Astrocyte (in vitro differentiated cells and primary cell): Measurements from ENCODE around the gene TSPAN15. TPM values are rescaled to one million over a fixed set of nuclear protein-coding genes. Genes with fewer than 3 reads are reported as not detected.

ENCODE experiments used
- DNase-seq: peaks from one replicate; pipeline ENCODE4 v3.0.0-alpha.2; 2010; ENCODE audit warnings: low read depth
- FAIRE-seq: peaks from 2 replicates; lab custom pipeline; 2011; peaks lifted over from hg19 to GRCh38; lab: Jason Lieb, UNC
- H2AFZ ChIP-seq: 2 replicates; pipeline ENCODE4 v1.6.0; 2012; ENCODE audit warnings: low read depth, low read length, inconsistent platforms
- H3K27ac ChIP-seq: 2 replicates; pipeline ENCODE4 v1.5.1; 2011; ENCODE audit warnings: low read depth, low read length, inconsistent platforms
- H3K27me3 ChIP-seq: 2 replicates; pipeline ENCODE4 v1.6.0; 2011; ENCODE audit warnings: low read length, inconsistent platforms; ENCODE audit not compliant: insufficient read depth
- H3K36me3 ChIP-seq: 2 replicates; pipeline ENCODE4 v1.5.1; 2011; ENCODE audit warnings: low read length, inconsistent platforms; ENCODE audit not compliant: insufficient read depth
- H3K4me1 ChIP-seq: 2 replicates; pipeline ENCODE4 v1.5.1; 2011; ENCODE audit warnings: low read length, inconsistent platforms; ENCODE audit not compliant: insufficient read depth
- H3K4me2 ChIP-seq: 2 replicates; pipeline ENCODE4 v1.6.0; 2012; ENCODE audit warnings: low read length, inconsistent platforms
- H3K4me3 ChIP-seq: 2 replicates; pipeline ENCODE4 v1.5.1; 2011; ENCODE audit warnings: low read depth, mild to moderate bottlenecking, low read length, inconsistent platforms; ENCODE audit not compliant: insufficient read depth
- H3K79me2 ChIP-seq: 2 replicates; pipeline ENCODE4 v1.6.0; 2012; ENCODE audit warnings: mild to moderate bottlenecking, low read length, inconsistent platforms; ENCODE audit not compliant: insufficient read depth
- H3K9ac ChIP-seq: 2 replicates; pipeline ENCODE4 v1.6.0; 2012; ENCODE audit warnings: mild to moderate bottlenecking, low read length, inconsistent platforms
- H3K9me3 ChIP-seq: 2 replicates; pipeline ENCODE4 v1.5.1; 2012; ENCODE audit warnings: low read depth, mild to moderate bottlenecking, low read length, inconsistent platforms; ENCODE audit not compliant: insufficient read depth
- H4K20me1 ChIP-seq: 2 replicates; pipeline ENCODE4 v1.6.0; 2012; ENCODE audit warnings: low read length, inconsistent platforms; ENCODE audit not compliant: insufficient read depth
- H3K27ac Mint-ChIP-seq: one replicate; pipeline ENCODE4 v1.8.0; 2021; ENCODE audit warnings: mild to moderate bottlenecking, mixed read lengths; ENCODE audit not compliant: unreplicated experiment
- H3K27me3 Mint-ChIP-seq: one replicate; pipeline ENCODE4 v1.8.0; 2021; ENCODE audit warnings: low read depth, mixed read lengths; ENCODE audit not compliant: unreplicated experiment
- H3K36me3 Mint-ChIP-seq: one replicate; pipeline ENCODE4 v1.8.0; 2021; ENCODE audit warnings: low read depth, mixed read lengths; ENCODE audit not compliant: unreplicated experiment
- H3K4me1 Mint-ChIP-seq: one replicate; pipeline ENCODE4 v1.8.0; 2021; ENCODE audit warnings: low read depth, mixed read lengths; ENCODE audit not compliant: unreplicated experiment
- H3K4me3 Mint-ChIP-seq: one replicate; pipeline ENCODE4 v1.8.0; 2021; ENCODE audit warnings: mild to moderate bottlenecking, moderate library complexity, mixed read lengths; ENCODE audit not compliant: unreplicated experiment
- H3K9me3 Mint-ChIP-seq: one replicate; pipeline ENCODE4 v1.8.0; 2021; ENCODE audit warnings: mild to moderate bottlenecking, mixed read lengths; ENCODE audit not compliant: unreplicated experiment
- CTCF ChIP-seq: IDR thresholded peaks from 2 replicates; pipeline ENCODE4 v1.5.1; 2011; ENCODE audit warnings: low read depth, mild to moderate bottlenecking, inconsistent platforms, low read length, moderate library complexity; ENCODE audit not compliant: insufficient read depth
- EZH2 ChIP-seq: IDR thresholded peaks from 2 replicates; pipeline ENCODE4 v1.6.1; 2012; ENCODE audit warnings: mild to moderate bottlenecking, low read length, inconsistent platforms; ENCODE audit not compliant: insufficient read depth
- total RNA-seq: library from RNA; stranded (reverse); gene quantifications from 2 replicates; pipeline ENCODE4 v1.2.1, GENCODE V29; 2021

TSPAN15 gene
- total RNA-seq, 1 donor from 2014 or later = 9.4 TPM

- Histone ChIP-seq H3K4me3 (peak overlapping the region; percentile 22), H3K27ac (no peak overlapping the region), H3K36me3 (no peaks in the 10 kb centered on the region), H3K79me2 (no peaks in the 10 kb centered on the region), H3K27me3 (peaks cover 2% of the 10 kb centered on the region), H3K4me2 (peak overlapping the region; percentile 80), H3K4me1 (peaks cover 2% of the 10 kb centered on the region), H3K9me3 (no peaks in the 10 kb centered on the region), H4K20me1 (no peaks in the 10 kb centered on the region), H2AFZ (peak overlapping the region; percentile 64), H3K9ac (no peak overlapping the region)
- TF ChIP-seq CTCF (no peak), EZH2 (no peak)
- DNase-seq (no peak), FAIRE-seq (no peak)
- peak overlapping the region; percentile 62 for H3K4me3 Mint-ChIP-seq
- H3K27ac Mint-ChIP-seq = no peak overlapping the region
- H3K36me3 Mint-ChIP-seq = peaks cover 3% of the 10 kb centered on the region
- peaks cover 9% of the 10 kb centered on the region for H3K27me3 Mint-ChIP-seq
- H3K4me1 Mint-ChIP-seq = peaks cover 2% of the 10 kb centered on the region
- peaks cover 1% of the 10 kb centered on the region for H3K9me3 Mint-ChIP-seq
Measured at GRCh38 chr10:69506834-69507713, 55.8 kb downstream of the TSPAN15 start.

- Mint-ChIP-seq H3K27me3 (peaks cover 9% of the 10 kb centered on the region), H3K4me1 (peaks cover 2% of the 10 kb centered on the region), H3K4me3 (no peak overlapping the region), H3K27ac (no peak overlapping the region), H3K9me3 (peaks cover 1% of the 10 kb centered on the region), H3K36me3 (no peaks in the 10 kb centered on the region)
- Histone ChIP-seq H3K4me1 (peaks cover 2% of the 10 kb centered on the region), H3K4me2 (no peak overlapping the region), H3K9me3 (no peaks in the 10 kb centered on the region), H3K36me3 (no peaks in the 10 kb centered on the region), H3K27ac (no peak overlapping the region), H3K79me2 (no peaks in the 10 kb centered on the region), H3K27me3 (peaks cover 19% of the 10 kb centered on the region), H3K9ac (no peak overlapping the region), H3K4me3 (no peak overlapping the region), H4K20me1 (no peaks in the 10 kb centered on the region), H2AFZ (no peak overlapping the region)
- no peak for TF ChIP-seq EZH2
- no peak for TF ChIP-seq CTCF
- DNase-seq (no peak), FAIRE-seq (no peak)
Measured at GRCh38 chr10:69508738-69509340, 57.6 kb downstream of the TSPAN15 start.

GRCh38 chr10:69512901-69513300, 61.6 kb downstream of the TSPAN15 start:
- Mint-ChIP-seq H3K4me1 (peaks cover 3% of the 10 kb centered on the region), H3K27me3 (peaks cover 16% of the 10 kb centered on the region), H3K9me3 (peaks cover 1% of the 10 kb centered on the region), H3K36me3 (no peaks in the 10 kb centered on the region), H3K4me3 (no peak overlapping the region), H3K27ac (no peak overlapping the region)
- no peaks in the 10 kb centered on the region for H3K4me1 ChIP-seq
- TF ChIP-seq CTCF (no peak), EZH2 (no peak)
- H3K79me2 ChIP-seq = no peaks in the 10 kb centered on the region
- H3K4me2 ChIP-seq = no peak overlapping the region
- no peak overlapping the region for H3K27ac ChIP-seq
- DNase-seq (no peak), FAIRE-seq (no peak)
- no peaks in the 10 kb centered on the region for H3K36me3 ChIP-seq
- no peaks in the 10 kb centered on the region for H3K9me3 ChIP-seq
- no peak overlapping the region for H3K4me3 ChIP-seq
- H3K27me3 ChIP-seq = peaks cover 21% of the 10 kb centered on the region
- H3K9ac ChIP-seq = no peak overlapping the region
- H2AFZ ChIP-seq = no peak overlapping the region
- no peaks in the 10 kb centered on the region for H4K20me1 ChIP-seq
